ENCODE results near the gene GCLC.
"Not testable (repeated sequence)": the region's sequence is repeated elsewhere in the genome, so short reads cannot be mapped to it uniquely, and the experiment has no call there.

GCLC gene

DNA sequence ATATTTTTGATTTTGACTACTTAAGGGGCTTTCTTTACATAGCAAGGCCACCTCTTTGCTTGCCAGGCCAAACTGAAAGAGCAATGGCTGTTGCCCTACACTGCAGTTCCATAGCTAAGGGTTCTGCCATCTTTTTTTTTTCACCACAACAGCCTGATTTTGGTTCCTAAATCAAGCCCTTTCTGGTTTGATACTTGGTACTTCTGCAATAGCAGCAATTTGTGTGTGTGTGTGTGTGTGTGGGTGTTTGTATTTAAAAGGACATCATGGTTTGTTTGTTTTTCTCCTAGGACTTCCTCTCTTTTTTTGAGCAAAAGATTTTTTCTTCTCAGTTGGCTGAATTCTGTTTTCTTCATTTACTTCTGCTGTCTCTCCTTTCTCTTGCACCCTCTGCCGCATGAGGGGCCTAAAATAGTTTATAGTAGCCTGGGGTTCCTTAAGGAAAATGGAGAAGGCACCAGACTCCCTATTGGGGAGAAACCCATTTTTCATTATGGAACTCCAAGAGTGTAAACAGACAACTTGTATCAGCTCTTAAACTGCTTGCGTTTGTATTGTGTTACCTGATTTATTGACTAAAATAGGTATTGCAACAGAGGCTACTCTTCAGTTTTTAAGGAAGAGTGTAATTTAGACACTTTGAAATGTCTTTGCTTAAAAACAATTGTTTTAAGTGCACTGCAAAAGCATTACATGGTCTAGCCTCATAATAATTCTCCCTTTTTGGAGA lies 12.2 kb upstream of the GCLC start:
- DNase-seq = peak; percentile 83

DNA sequence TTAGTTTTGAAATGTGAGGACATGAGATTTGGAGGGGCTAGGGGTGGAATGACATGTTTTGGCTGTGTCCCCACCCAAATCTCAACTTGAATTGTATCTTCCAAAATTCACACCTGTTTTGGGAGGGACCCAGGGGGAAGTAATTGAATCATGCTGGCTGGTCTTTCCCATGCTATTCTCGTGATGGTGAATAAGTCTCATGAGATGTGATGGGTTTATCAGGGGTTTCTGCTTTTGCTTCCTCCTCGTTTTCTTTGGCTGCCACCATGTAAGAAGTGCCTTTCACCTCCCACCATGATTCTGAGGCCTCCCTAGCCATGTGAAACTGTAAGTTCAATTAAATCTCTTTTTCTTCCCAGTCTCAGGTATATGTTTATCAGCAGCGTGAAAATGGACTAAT lies 8.7 kb upstream of the GCLC start:
- not testable (repeated sequence) for DNase-seq

DNA sequence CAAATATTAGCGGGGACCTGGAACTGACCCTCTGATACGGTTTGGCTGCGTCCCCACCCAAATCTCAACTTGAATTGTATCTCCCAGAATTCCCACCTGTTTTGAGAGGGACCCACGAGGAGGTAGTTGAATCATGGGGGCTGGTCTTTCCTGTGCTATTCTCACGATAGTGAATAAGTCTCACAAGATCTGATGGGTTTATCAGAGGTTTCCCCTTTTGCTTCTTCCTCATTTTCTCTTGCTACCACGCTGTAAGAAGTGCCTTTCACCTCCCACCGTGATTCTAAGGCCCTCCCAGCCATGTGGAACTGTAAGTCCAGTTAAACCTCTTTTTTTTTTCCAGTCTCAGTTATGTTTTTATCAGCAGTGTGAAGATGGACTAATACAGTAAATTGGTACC lies 6.8 kb upstream of the GCLC start:
- peak; percentile 93 for DNase-seq

DNA sequence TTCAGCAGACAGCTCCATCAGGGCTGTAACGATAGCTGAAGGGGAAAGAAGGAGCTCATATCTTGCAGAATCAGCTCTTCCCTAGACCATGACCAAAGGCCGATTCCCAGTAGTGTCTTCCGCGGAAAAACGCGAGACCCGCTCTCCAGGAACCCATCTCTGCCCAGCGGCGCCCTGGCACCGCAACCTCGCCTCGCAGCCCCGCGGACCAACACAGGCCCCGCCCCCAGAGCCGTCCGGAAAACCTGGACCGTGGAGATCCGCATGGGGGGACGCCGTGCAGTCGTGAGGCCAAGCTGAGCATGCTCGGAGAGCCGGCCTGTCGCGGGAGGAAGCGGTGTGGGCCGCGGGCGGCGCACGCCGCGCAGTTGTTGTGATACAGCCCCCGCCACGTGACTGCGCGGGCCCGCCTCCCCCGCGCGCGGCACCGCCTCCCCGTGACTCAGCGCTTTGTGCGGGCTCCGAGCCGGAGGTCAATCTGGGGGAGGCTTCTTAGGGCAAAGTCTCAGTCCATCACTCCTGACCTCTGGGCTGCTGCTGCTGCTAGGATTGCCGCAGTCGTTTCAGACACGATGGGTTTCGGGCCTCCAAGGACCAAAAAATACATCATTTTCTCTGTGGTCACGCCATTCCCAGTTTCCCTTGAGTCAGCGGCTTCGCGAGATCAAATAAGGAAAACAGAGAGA lies 3.1 kb upstream of the GCLC start:
- DNase-seq = peak; percentile 97

DNA sequence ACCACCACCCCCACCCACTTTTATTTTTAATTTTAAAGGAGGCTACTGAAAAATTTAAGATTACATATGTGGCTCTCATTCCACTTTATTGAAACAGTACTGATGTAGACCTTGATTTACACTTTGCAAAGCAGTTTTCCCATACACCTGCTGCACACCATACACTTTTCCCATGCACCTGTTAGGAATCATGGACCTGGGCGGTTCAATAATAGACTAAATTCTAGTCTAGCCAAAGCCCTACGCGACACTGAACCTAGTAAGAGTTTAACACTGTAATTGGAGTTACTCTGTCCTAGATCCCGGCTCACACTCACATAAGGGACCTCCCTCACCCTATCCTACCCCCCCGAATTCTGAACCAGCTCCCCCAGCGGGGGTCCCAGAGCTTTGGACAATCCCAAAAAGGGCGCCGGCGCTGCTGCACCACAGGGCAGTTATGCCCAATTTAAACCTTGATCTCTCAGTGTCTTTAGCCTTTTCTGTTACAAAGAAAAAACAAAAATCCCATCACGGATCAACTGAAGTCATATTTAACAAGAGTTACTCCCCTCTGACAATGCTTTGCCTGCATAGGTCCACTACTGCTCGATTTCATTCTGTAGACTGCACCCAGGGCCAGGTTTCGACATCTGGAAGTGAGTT lies 2.4 kb upstream of the GCLC start:
- DNase-seq = no peak

DNA sequence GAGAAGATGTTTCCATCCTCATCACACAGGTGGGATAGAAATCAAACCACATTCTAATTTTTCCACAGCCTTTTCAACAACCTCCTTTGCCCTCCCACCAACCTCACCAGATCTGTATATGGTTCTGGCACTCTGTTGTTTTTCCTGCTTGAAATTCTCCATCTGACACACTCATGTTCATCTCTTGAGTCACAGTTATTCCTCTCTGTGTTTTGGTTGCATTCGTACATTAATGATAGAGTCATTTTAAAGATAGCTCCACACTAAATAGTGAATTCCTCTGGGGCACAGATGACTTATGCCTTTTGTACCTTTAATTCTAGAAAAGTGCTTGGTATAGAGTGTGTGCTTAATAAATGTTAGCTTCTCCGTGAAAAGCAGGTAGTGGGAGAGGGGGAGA lies 1.4 kb upstream of the GCLC start:
- no peak for DNase-seq

DNA sequence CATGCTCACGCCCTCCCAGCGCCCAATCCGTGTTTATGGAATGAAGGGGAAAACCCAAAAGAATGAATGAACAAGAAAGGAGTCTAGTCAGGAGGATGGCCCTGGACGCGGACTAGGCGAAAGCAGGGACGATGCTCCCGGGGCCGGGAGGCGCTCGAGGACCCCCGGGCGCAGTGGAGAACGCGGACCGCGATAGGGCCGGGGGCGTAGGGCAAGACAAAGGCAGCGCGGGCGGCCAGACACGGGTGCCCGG lies 758 bp downstream of the GCLC start:
- no peak for DNase-seq

DNA sequence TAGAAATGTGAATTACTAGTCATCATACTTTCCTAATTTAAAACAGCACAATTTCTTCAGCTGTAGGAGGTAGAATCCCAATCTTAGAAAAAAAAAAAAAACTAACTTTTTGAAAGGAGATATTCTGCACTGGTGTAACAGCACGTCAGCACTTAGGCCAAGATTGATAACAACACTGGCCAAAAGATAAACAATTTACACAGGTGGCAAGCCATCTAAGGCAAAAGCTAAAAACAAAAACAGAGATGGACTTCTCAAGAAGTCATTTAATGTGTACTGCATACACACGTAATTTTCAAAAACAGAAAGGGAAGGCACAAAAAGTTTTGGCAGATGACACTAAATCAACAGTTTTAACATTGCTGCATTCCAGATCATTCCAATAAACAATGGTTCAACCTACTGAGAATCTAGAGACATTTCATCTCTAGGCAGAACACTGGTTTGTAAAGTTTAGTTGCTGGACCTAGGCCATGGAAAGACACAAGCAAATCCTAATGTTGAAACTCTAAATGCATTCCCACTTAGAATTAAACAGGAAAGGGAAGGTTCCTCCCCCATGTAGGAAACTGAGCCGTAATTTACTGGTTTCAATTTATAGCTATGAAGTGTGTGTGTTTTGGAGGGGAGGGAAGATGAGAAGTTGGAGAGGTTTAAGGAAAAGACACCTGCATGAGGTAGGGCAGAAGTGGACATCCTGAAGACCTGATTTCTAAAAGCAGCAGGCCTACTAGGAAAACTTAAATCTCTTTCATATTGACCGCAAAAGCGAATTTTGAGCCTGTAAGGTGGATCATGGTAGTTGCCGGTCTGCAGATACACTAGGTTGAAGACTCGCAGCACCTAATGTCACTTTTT lies 1.3 kb downstream of the GCLC start:
- DNase-seq = peak; percentile 37

DNA sequence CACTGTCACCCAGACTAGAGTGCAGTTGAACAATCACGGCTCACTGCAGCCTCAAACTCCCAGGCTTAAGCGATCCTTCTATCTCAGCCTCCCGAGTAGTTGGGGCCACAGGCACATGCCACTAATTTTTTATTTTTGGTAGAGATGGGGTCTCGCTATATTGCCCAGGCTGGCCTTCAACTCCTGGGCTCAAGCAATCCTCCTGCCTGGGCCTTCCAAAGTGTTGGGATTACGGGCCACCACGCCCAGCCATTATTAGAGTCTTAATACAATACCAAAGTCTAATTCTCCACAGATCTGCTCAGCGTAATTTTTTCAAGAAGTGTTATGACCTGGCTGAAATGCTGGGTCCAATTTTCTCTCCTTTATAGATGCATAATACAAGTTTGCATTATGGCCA lies 3.0 kb downstream of the GCLC start:
- no peak for DNase-seq

DNA sequence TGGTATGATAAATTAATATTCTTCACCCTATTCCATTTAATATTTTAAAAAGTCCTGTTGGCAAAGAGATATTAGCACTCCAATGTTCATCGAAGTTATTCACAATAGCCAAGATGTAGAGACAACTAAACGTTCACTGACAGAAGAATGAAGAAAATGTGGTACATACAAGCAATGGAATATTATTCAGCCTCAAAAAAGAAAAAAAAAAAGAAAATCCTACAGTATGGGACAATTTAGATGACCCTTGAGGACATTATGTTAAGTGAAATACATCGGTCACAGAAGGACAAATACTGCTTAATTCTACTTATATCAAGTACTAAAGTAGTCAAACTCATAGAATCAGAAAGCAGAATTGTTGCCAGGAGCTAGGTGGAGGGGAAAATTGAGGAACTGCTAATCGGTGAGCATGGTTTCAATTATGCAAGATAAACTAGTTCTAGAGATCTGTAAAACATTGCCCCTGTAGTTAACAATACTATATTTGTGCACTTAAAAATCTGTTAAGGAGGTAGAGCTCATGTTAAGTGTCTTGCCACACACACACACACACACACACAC lies 4.7 kb downstream of the GCLC start:
- peak; percentile 31 for DNase-seq

DNA sequence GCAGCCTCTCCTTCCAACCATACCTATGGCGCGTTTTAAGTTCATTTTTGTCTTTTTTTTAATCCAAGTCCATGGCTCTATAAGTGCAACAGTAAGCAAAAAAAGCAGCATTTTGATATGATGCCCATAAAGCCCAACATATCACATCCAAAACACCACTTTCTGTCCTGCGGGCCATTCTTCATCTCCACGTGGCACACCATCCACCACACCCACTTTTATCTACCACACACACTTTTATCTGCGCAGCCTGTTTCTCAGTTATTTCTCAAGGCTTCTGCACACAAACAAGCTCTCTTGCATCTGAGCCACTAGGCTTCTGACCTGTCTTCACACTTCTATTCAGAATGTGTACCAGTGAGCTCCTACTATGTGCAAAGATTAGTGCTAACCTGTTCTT lies 5.3 kb downstream of the GCLC start:
- no peak for DNase-seq

DNA sequence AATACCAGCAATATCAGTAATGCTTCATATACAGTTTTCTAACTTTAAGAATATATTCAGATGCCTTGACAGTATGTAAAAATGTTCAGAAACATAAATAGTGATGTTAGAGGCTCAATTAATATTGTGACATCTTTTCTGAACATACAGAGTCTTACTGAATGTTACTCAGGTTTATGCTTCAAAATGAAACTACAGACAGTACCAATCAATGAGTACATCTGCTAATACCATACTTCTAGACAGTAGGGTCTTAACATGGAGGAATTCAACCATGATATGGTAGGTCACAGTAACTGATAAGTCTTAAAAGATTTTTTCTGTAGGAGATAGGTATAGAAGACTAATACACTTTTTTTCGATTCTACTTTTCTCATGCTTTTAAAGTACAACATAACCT lies 8.3 kb downstream of the GCLC start:
- no peak for DNase-seq

DNA sequence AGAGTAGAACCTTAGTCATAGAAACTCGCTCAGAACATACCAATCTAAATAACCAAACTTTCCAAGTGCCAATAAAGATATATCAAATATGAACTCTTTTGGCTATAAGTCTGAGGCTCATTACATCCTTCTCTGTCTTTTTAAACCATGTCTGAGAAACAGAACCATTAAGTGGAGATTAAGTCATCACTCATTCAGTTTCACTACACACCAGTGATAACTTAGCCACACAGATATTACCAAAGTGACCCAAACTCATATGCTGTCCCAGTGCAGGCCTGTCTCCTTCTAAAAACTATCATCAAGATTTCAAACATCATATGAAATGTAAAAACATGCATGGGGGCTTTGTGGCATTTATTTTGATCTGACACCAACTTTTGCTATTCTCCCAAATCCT lies 12.0 kb downstream of the GCLC start:
- peak; percentile 48 for DNase-seq

DNA sequence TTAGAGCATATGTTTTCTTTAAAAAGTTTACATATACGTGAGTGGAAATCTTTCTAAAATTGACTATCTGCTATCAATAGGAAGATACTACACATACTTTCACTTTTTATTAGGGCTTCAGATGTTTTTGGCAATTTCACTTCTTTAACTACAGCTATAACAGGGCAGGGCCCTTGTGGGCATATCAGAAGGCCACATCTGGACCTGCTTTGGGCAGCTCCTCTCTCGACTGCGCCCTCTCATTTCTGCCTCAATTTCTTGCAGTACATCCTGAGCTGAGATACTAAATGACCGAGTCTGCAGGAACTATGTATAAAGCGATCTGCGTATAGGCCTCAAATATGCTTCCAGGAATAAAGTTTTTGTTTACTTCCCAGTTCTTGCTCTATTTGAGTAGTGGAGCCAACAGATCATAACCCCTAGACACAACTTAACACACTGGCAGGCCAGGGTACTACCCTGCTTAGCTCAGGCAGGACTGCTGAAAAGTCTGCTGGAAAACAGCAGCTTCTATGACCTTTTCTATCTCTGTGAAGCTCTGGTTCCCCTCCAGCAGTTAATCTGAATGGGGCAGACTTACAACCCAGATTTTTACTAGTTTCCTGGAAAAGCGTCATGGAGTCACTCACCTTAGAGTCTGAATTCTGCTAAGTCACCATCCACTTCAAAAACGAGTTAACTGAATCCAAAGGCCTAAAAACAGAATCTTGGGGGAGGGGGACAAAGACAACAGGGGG lies 12.7 kb downstream of the GCLC start:
- no peak for DNase-seq

DNA sequence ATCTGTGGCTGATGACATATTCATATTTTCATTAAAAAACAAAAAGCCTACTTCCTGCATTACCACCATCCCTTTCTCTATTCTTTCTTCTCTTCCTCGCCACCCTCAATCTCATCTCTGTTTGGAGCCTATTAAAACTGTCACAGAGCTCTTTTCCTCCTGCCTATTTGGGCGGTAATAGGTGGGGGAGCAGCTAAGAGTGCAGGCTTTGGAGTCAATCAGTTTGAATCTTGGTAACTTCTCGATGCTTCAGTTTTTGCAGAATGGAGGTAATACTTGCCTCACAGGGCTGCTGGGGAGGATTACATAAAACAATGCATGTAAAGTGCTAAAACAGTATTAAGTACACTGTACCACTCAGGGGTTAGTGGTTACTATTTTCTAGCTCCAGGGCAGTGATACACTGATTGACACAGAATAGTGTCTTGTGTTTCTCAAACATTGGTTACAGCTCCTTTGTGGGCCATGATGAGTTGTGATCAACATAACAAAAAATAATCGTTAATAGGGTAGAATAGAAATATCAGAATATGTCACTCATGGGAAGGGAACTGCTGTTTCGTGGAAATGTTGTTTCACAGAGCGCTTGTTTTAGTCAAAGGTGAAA lies 14.0 kb downstream of the GCLC start:
- no peak for DNase-seq

DNA sequence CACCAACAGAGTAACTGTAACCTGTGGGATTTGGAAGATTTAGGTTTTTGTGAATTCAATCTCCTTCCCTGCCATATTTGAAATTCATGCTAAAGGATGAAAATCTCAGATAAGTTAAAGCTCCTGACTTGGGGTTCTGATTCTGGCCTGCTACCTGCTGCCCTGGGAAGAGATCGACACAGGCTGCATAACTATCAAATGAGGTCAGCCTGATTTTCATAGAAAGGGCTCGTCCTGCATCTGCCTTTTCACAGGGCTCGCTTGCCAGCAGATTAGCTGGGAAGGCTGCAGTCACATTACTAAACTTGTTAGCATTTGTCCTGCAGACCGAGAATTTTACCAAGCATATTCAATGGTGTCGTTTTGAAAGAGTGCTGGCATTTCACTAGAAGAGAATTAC lies 14.6 kb downstream of the GCLC start:
- DNase-seq = no peak

DNA sequence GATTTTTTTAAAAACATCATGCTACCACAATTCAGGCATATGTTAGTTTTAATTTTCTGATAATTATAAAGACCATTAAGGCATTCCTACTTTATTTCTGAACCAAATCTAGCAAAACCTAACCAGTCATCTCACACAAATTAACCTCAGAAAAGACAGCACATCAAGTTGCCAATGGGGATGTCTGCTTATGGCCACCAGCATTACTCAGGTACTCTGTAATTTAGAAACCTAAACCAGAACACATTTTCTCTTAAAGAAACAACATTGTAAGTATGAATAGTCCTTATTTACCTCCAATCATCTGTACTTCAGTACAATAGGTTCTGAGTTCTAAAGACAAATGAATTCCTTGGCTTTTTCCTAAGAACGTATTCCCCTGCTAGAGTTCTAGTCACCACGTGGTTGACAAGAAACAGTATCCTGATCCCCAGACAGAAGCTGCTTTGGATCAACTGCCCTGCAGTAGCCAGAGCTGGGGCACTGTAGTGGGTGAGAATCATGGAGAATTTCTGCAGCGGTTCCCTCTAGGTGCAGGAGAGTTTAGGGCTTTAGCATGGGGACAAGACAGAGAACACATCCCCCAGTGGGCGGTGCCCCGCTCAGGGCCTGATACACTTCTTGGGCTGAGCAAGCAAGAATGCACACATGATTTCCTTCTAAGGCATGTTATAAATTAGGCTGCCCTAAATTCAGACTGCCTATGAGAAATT lies 15.4 kb downstream of the GCLC start:
- DNase-seq = no peak

DNA sequence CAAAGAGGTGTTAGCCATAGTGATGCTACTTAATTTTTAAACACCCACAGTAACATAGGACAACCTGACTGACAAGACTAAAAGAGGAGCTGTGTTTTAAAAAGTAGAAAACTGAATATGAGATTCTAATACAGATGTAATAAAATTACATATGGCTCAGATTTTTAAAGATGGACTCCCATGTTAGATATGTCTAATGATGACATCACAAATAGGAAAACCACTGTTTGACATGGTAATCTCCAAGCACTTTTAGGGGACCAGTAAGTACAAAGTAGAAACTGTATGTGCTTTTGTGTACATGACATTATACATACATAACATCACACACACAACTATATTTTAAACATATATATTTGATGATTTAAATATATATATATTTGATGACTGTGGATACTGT lies 16.8 kb downstream of the GCLC start:
- no peak for DNase-seq

DNA sequence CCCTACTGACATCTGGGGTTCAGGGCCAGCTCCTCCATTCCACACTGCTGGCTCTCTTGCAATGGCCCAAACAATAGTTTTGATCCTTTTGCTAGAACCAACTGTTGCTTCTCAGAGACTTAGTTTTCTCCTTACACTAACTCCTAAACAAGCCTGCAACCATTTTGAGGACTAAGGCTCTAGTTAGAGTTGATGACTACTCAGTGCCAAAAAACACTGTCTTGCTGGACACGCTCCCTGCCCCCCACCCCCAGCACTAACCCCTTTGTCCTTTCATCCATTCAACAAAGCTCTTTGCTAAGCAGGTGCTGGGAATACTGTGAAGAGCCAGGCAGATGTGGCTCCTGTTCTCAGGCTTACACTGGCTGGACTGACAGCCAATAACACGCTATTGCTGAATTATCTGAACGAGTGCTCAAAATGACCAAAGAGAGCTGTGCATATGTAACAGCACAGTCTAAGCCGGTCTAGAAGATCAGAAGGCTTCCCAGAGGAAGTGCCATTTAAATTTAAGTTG lies 17.6 kb downstream of the GCLC start:
- DNase-seq = no peak

DNA sequence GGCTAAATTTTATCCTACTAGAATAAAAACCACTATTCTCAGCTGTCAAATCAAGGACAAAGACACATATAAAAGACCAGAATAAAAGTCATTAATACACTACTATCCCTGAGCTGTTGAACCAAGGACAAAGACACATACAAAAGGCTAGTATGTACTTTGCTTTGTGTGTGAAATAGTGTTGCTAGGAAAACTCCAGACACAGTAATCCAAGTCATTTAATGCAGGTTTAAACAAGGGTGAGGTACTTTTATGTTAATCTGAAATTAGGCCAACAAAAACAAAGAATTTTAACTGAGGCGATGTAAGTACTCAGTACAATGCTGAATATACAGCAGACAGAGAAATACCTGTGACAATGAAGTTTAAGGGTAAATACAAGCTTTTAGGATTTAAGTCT lies 18.9 kb downstream of the GCLC start:
- no peak for DNase-seq

DNA sequence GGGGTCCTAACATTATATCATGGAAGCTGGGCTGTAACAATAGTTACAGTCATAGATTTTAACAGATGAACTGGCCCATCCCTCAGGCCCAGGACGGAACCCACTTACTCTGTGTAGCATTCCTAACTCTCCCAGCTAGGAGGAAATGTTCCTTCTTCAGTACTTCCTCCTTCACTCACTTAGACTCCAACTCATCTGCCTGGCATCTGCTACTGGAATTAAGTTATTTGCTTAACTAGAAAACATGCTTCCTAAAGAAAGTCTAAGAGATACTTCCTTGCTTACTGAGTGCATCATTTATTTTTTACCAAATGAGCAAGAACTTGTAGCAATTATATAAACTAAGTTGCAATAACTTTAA lies 20.5 kb downstream of the GCLC start:
- peak; percentile 14 for DNase-seq

Measured in inflammatory macrophage treated with lipopolysaccharide for 4 hours (primary cell).